SK-N-SH (cell line): ENCODE data around the gene GTF2F2. TPM values are rescaled to one million over a fixed set of nuclear protein-coding genes. Genes with fewer than 3 reads are reported as not detected.

Source experiments
- CTCF ChIA-PET: fragments of 300-600, 350-600 bp; formaldehyde crosslinking; extraction: SDS; loops from one replicate; lab custom pipeline; 2021; lab: Yijun Ruan, JAX
- POLR2A ChIA-PET: fragments of 350-600 bp; sonication (Branson Sonifier 250); formaldehyde crosslinking; extraction: SDS; loops from one replicate; lab custom pipeline; 2020; ENCODE audit warnings: antibody characterized with exemption, inconsistent platforms; lab: Yijun Ruan, JAX
- DNase-seq: peaks from one replicate; pipeline ENCODE4 v3.0.0; 2012
- H2AFZ ChIP-seq: fragments of 200-600 bp; sonication (generic); 2 replicates; pipeline ENCODE4 v1.8.1; 2016; ENCODE audit warnings: antibody characterized with exemption, mild to moderate bottlenecking, low read depth
- H3F3A ChIP-seq: fragments of 200-600 bp; sonication (generic); replicated peaks from 2 replicates; pipeline ENCODE3; 2016; ENCODE audit warnings: antibody characterized with exemption, mild to moderate bottlenecking; ENCODE audit not compliant: insufficient read depth
- H3K27ac ChIP-seq, 2 experiments: fragments of 200-500 bp in 1 of 2; fragments of 200-600 bp in 1 of 2; sonication (Bioruptor generic) in 1 of 2; sonication (generic), shearing (Covaris generic) in 1 of 2; 2 replicates each; pipeline versions ENCODE4 v1.5.1 to v1.6.1; 2014 to 2016; ENCODE audit warnings: low read depth in 2 of 2, inconsistent platforms in 1 of 2, low read length in 1 of 2, mild to moderate bottlenecking in 1 of 2, mixed read lengths in 1 of 2
- H3K27me3 ChIP-seq: fragments of 200-600 bp; sonication (generic), shearing (Covaris generic); 2 replicates; pipeline ENCODE4 v1.6.1; 2016; ENCODE audit warnings: mixed run types; ENCODE audit not compliant: insufficient read depth
- H3K36me3 ChIP-seq, 2 experiments: fragments of 200-500 bp in 1 of 2; fragments of 200-600 bp in 1 of 2; sonication (Bioruptor generic) in 1 of 2; sonication (generic) in 1 of 2; replicated peaks in 1 of 2; 2 replicates each; pipeline versions ENCODE3 to v1.5.1; 2014 to 2016; ENCODE audit warnings: low read length in 1 of 2, mild to moderate bottlenecking in 1 of 2; ENCODE audit not compliant: insufficient read depth in 2 of 2, control insufficient read depth in 1 of 2
- H3K4me1 ChIP-seq, 2 experiments: fragments of 200-500 bp in 1 of 2; fragments of 200-600 bp in 1 of 2; sonication (Bioruptor generic) in 1 of 2; sonication (generic), shearing (Covaris generic) in 1 of 2; 2 replicates each; pipeline versions ENCODE4 v1.5.1 to v1.6.1; 2014 to 2016; ENCODE audit warnings: low read depth in 1 of 2, low read length in 1 of 2, mixed run types in 1 of 2; ENCODE audit not compliant: insufficient read depth in 2 of 2, control insufficient read depth in 1 of 2
- H3K4me2 ChIP-seq: fragments of 200-600 bp; sonication (generic), shearing (Covaris generic); 2 replicates; pipeline ENCODE4 v1.6.1; 2017; ENCODE audit warnings: mixed run types
- H3K4me3 ChIP-seq, 2 experiments: fragments of 200-500 bp in 1 of 2; fragments of 200-600 bp in 1 of 2; sonication (Bioruptor generic) in 1 of 2; sonication (generic), shearing (Covaris generic) in 1 of 2; 2 replicates each; pipeline versions ENCODE4 v1.5.1 to v1.8.1; 2014 to 2016; ENCODE audit warnings: low read depth in 2 of 2, inconsistent platforms in 1 of 2, low read length in 1 of 2, mild to moderate bottlenecking in 1 of 2, mixed read lengths in 1 of 2, moderate library complexity in 1 of 2
- H3K79me2 ChIP-seq: fragments of 200-600 bp; sonication (generic); 2 replicates; pipeline ENCODE4 v1.8.1; 2017; ENCODE audit warnings: mild to moderate bottlenecking; ENCODE audit not compliant: insufficient read depth
- H3K9ac ChIP-seq: fragments of 200-600 bp; sonication (generic); 2 replicates; pipeline ENCODE4 v1.6.1; 2017; ENCODE audit warnings: mixed run types
- H3K9me2 ChIP-seq: fragments of 200-600 bp; sonication (generic); 2 replicates; pipeline ENCODE4 v1.6.1; 2017; ENCODE audit warnings: mixed run types
- H3K9me3 ChIP-seq: fragments of 200-600 bp; sonication (generic); 2 replicates; pipeline ENCODE4 v1.6.1; 2017; ENCODE audit warnings: mixed run types, mild to moderate bottlenecking, moderate library complexity
- H4K20me1 ChIP-seq: fragments of 200-600 bp; sonication (generic); 2 replicates; pipeline ENCODE4 v1.6.1; 2017; ENCODE audit warnings: mild to moderate bottlenecking, mixed run types; ENCODE audit not compliant: insufficient read depth
- EP300 ChIP-seq, 2 experiments: IDR thresholded peaks; 2 replicates each; pipeline versions ENCODE4 v1.4.0 to v1.6.1; 2012; ENCODE audit warnings: borderline replicate concordance in 1 of 2, low read depth in 1 of 2, low read length in 1 of 2
- EZH2phosphoT487 ChIP-seq: fragments of 200-600 bp; sonication (generic); IDR thresholded peaks from 2 replicates; pipeline ENCODE4 v1.6.1; 2017; ENCODE audit warnings: low read depth, mixed run types, mild to moderate bottlenecking, antibody characterized with exemption, moderate library complexity, borderline replicate concordance
- FOXJ3 ChIP-seq: sonication (generic); formaldehyde crosslinking; IDR thresholded peaks from 2 replicates; pipeline ENCODE4 v1.5.1; 2020; ENCODE audit warnings: mild to moderate bottlenecking, missing genetic modification reagents
- FOXM1 ChIP-seq: IDR thresholded peaks from 2 replicates; pipeline ENCODE4 v1.4.0; 2012; ENCODE audit warnings: low read depth, mild to moderate bottlenecking
- GATA2 ChIP-seq: sonication (generic); formaldehyde crosslinking; IDR thresholded peaks from 2 replicates; pipeline ENCODE4 v1.5.0; 2020; ENCODE audit warnings: mild to moderate bottlenecking, missing genetic modification reagents
- JUND ChIP-seq: IDR thresholded peaks from 2 replicates; pipeline ENCODE4 v1.4.0; 2012
- MXI1 ChIP-seq: IDR thresholded peaks from 2 replicates; pipeline ENCODE4 v1.6.1; 2012; ENCODE audit warnings: mild to moderate bottlenecking, low read depth, low read length, improper control_type of control experiment
- NFIC ChIP-seq: IDR thresholded peaks from 2 replicates; pipeline ENCODE4 v1.4.0; 2012; ENCODE audit warnings: borderline replicate concordance
- POLR2AphosphoS5 ChIP-seq: IDR thresholded peaks from 2 replicates; pipeline ENCODE4 v1.6.1; 2012; ENCODE audit warnings: low read depth, low read length
- RAD21 ChIP-seq: IDR thresholded peaks from 2 replicates; pipeline ENCODE4 v1.6.1; 2012; ENCODE audit warnings: mild to moderate bottlenecking, low read length
- RCOR1 ChIP-seq: fragments of 150-350 bp; IDR thresholded peaks from 2 replicates; pipeline ENCODE4 v1.6.1; 2017; ENCODE audit warnings: antibody characterized with exemption, low read length
- TCF12 ChIP-seq: IDR thresholded peaks from 2 replicates; pipeline ENCODE4 v1.4.0; 2012
- TEAD4 ChIP-seq: IDR thresholded peaks from 2 replicates; pipeline ENCODE4 v1.4.0; 2012; ENCODE audit warnings: mild to moderate bottlenecking, borderline replicate concordance; ENCODE audit not compliant: insufficient read depth
- YY1 ChIP-seq: IDR thresholded peaks from 2 replicates; pipeline ENCODE4 v1.4.0; 2012; ENCODE audit warnings: low read depth, mild to moderate bottlenecking
- polyA plus RNA-seq, 3 experiments: library from polyadenylated mRNA; depleted of rRNA; stranded (reverse); fragments of >200 nt; gene quantifications; 2 replicates each; pipeline ENCODE4 v1.2.3, GENCODE V29; 2012
- TF ChIP-seq, protein P1 (sequence below): fragments of 150-350 bp; IDR thresholded peaks from 2 replicates; pipeline ENCODE4 v1.6.1; 2017; ENCODE audit warnings: antibody characterized with exemption, low read length, low read depth, borderline replicate concordance
- TF ChIP-seq, protein P2 (sequence below): fragments of 200-600 bp; sonication (generic); IDR thresholded peaks from 2 replicates; pipeline ENCODE4 v1.6.1; 2017; ENCODE audit warnings: antibody characterized with exemption, mild to moderate bottlenecking, moderate library complexity
- TF ChIP-seq, protein P3 (sequence below): IDR thresholded peaks from 2 replicates; pipeline ENCODE4; 2012
- TF ChIP-seq, protein P4 (sequence below): IDR thresholded peaks from 2 replicates; pipeline ENCODE4 v1.4.0; 2012; ENCODE audit warnings: low read depth

The GTF2F2 gene
- polyA plus RNA-seq, 1 of the 3 experiments (the other 2 are of a cell fraction): 24.2 TPM

DNA sequence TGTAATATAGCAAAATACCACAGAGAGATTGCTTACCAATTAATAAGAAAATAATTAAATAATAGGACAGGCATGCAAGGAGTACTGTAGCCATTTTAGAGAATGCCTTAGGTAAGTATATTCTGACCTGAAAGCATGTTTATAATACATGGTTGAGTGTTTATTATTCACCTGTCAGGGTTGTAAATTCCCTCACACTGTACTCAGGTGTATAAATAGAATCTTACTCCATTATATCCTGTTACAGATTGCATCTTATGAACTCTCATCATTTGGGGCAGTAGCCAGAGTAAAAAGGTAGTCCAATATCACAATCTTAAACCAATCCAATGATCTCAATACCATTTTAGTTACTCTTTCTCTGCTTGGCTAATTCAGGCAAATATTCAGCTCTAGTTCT is 35.8 kb upstream of the GTF2F2 start:
- no peaks in the 10 kb centered on the region for H3K79me2 ChIP-seq
- H3K36me3 ChIP-seq: no peaks in the 10 kb centered on the region
- no peak overlapping the region for H3K4me2 ChIP-seq
- no peak overlapping the region for H3K9ac ChIP-seq
- no peaks in the 10 kb centered on the region for H3K9me3 ChIP-seq
- H3K27ac ChIP-seq: no peak overlapping the region
- no peaks in the 10 kb centered on the region for H3K27me3 ChIP-seq
- H3F3A ChIP-seq: peaks cover 8% of the 10 kb centered on the region
- TF ChIP-seq FOXJ3 (CRISPR knock-in tag) (no peak), EZH2phosphoT487 (no peak), RAD21 (no peak), TCF12 (no peak), MXI1 (no peak), RCOR1 (no peak), TEAD4 (no peak), FOXM1 (no peak), JUND (no peak), GATA2 (CRISPR knock-in tag) (no peak), EP300 (IDR thresholded peaks at IDR 0.05; ENCODE audit: borderline replicate concordance in 1 of 2, low read depth in 1 of 2, low read length in 1 of 2) (no peak), POLR2AphosphoS5 (no peak), YY1 (no peak), NFIC (no peak)
- TF ChIP-seq, protein P1, sequence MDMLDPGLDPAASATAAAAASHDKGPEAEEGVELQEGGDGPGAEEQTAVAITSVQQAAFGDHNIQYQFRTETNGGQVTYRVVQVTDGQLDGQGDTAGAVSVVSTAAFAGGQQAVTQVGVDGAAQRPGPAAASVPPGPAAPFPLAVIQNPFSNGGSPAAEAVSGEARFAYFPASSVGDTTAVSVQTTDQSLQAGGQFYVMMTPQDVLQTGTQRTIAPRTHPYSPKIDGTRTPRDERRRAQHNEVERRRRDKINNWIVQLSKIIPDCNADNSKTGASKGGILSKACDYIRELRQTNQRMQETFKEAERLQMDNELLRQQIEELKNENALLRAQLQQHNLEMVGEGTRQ: no peak
- TF ChIP-seq, protein P2, sequence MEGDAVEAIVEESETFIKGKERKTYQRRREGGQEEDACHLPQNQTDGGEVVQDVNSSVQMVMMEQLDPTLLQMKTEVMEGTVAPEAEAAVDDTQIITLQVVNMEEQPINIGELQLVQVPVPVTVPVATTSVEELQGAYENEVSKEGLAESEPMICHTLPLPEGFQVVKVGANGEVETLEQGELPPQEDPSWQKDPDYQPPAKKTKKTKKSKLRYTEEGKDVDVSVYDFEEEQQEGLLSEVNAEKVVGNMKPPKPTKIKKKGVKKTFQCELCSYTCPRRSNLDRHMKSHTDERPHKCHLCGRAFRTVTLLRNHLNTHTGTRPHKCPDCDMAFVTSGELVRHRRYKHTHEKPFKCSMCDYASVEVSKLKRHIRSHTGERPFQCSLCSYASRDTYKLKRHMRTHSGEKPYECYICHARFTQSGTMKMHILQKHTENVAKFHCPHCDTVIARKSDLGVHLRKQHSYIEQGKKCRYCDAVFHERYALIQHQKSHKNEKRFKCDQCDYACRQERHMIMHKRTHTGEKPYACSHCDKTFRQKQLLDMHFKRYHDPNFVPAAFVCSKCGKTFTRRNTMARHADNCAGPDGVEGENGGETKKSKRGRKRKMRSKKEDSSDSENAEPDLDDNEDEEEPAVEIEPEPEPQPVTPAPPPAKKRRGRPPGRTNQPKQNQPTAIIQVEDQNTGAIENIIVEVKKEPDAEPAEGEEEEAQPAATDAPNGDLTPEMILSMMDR: no peak
- TF ChIP-seq, protein P3, sequence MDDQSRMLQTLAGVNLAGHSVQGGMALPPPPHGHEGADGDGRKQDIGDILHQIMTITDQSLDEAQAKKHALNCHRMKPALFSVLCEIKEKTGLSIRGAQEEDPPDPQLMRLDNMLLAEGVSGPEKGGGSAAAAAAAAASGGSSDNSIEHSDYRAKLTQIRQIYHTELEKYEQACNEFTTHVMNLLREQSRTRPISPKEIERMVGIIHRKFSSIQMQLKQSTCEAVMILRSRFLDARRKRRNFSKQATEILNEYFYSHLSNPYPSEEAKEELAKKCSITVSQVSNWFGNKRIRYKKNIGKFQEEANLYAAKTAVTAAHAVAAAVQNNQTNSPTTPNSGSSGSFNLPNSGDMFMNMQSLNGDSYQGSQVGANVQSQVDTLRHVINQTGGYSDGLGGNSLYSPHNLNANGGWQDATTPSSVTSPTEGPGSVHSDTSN: no peak
- TF ChIP-seq, protein P4, sequence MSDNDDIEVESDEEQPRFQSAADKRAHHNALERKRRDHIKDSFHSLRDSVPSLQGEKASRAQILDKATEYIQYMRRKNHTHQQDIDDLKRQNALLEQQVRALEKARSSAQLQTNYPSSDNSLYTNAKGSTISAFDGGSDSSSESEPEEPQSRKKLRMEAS: no peak
- TF ChIP-seq, all 33 proteins: peak for 0
- Histone ChIP-seq H2AFZ (no peak overlapping the region), H4K20me1 (no peaks in the 10 kb centered on the region), H3K4me3 (no peak overlapping the region), H3K9me2 (no peaks in the 10 kb centered on the region), H3K4me1 (peaks cover 0 to 21% of the 10 kb centered on the region in 2 experiments; a peak in 1 of 4 replicates)
- no peak for DNase-seq
- POLR2A ChIA-PET: no interaction called here
- CTCF ChIA-PET: interaction anchor here (1.4 kb wide), 1 partner anchor 17 kb away, joined by 4 read pairs; no protein-coding TSS in a partner anchor
